DND-41 (cell line): ENCODE results near the gene TPP1.

ENCODE experiments used
- EZH2 ChIP-seq: IDR thresholded peaks from 3 replicates; pipeline ENCODE4 v1.6.1; 2012; ENCODE audit warnings: borderline replicate concordance, low read depth, mild to moderate bottlenecking, moderate library complexity, low read length, inconsistent platforms; ENCODE audit not compliant: severe bottlenecking
- TF ChIP-seq, protein P1 (sequence below): IDR thresholded peaks from 2 replicates; pipeline ENCODE4 v1.5.1; 2012; ENCODE audit warnings: borderline replicate concordance, low read length, moderate library complexity, mild to moderate bottlenecking; ENCODE audit not compliant: poor library complexity, severe bottlenecking; ENCODE audit errors: extremely low read depth

DNA sequence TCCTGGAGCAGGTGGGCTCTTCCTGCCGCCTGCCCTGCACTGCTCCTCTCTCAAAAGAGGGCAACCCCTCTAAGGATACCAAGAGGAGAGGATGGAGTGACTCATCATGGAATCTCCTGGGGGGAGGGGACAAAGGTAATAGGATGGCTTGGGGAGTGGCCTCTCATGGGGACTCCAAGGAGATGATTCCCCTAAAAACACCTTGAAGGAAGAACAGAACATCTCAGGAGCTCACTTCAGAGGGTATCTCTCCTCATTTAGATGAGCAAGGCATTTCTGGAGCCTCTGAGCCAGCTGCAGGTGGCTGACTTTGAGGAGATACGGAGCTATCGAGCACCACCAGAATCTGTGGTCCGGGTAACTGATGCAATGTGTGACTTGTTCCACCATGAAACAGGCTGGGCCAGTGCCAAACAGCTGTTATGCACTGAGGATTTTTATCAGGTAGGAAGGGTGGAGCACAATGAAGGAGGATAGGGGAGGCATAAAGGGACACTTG is 56.1 kb downstream of the TPP1 start:
- TF ChIP-seq, protein P1, sequence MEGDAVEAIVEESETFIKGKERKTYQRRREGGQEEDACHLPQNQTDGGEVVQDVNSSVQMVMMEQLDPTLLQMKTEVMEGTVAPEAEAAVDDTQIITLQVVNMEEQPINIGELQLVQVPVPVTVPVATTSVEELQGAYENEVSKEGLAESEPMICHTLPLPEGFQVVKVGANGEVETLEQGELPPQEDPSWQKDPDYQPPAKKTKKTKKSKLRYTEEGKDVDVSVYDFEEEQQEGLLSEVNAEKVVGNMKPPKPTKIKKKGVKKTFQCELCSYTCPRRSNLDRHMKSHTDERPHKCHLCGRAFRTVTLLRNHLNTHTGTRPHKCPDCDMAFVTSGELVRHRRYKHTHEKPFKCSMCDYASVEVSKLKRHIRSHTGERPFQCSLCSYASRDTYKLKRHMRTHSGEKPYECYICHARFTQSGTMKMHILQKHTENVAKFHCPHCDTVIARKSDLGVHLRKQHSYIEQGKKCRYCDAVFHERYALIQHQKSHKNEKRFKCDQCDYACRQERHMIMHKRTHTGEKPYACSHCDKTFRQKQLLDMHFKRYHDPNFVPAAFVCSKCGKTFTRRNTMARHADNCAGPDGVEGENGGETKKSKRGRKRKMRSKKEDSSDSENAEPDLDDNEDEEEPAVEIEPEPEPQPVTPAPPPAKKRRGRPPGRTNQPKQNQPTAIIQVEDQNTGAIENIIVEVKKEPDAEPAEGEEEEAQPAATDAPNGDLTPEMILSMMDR: no peak
- no peak for TF ChIP-seq EZH2
